K562 (cell line): ENCODE data around the gene SERF2. TPM values are rescaled to one million over a fixed set of nuclear protein-coding genes. Genes with fewer than 3 reads are reported as not detected.
A peak's percentile ranks its signal among the peaks of the same experiment; 100 is the strongest.

Source experiments
- CEBPZ ChIP-seq: fragments of 150-350 bp; IDR thresholded peaks from 2 replicates; pipeline ENCODE4 v1.6.1; 2014; ENCODE audit warnings: low read depth, mild to moderate bottlenecking, low read length, borderline replicate concordance
- E2F1 ChIP-seq: sonication (generic); formaldehyde crosslinking; IDR thresholded peaks from 2 replicates; pipeline ENCODE4 v1.8.1; 2023; ENCODE audit warnings: mild to moderate bottlenecking, missing genetic modification reagents, moderate library complexity
- HMGXB4 ChIP-seq: sonication (generic); formaldehyde crosslinking; IDR thresholded peaks from 2 replicates; pipeline ENCODE4 v1.8.1; 2023; ENCODE audit warnings: mild to moderate bottlenecking, missing genetic modification reagents
- IRF9 ChIP-seq: fragments of 450-650 bp; IDR thresholded peaks from 2 replicates; pipeline ENCODE4 v1.6.1; 2016; ENCODE audit warnings: missing biosample characterization, missing genetic modification characterization
- KDM5B ChIP-seq: fragments of 200-600 bp; sonication (generic); IDR thresholded peaks from 2 replicates; pipeline ENCODE4 v1.6.1; 2012; ENCODE audit warnings: low read depth, mild to moderate bottlenecking, moderate library complexity, low read length, control low read depth, inconsistent platforms; ENCODE audit not compliant: insufficient replicate concordance
- MAFG ChIP-seq: fragments of 450-650 bp; conservative IDR thresholded peaks from 2 replicates; pipeline ENCODE4 v1.6.1; 2016; ENCODE audit warnings: missing genetic modification characterization, missing compliant biosample characterization
- MXD1 ChIP-seq: fragments of 250-450 bp; sonication (Bioruptor Pico); IDR thresholded peaks from 2 replicates; pipeline ENCODE4 v1.8.0; 2021; ENCODE audit warnings: borderline replicate concordance, mild to moderate bottlenecking, moderate library complexity; ENCODE audit not compliant: poor library complexity, severe bottlenecking
- PRDM10 ChIP-seq: fragments of 450-650 bp; IDR thresholded peaks from 2 replicates; pipeline ENCODE4 v1.6.1; 2018; ENCODE audit not compliant: partially characterized antibody
- SMC3 ChIP-seq: conservative IDR thresholded peaks from 2 replicates; pipeline ENCODE4 v1.6.1; 2011; ENCODE audit warnings: low read depth, low read length, improper control_type of control experiment; ENCODE audit not compliant: insufficient read depth
- TAF7 ChIP-seq: fragments of 450-650 bp; IDR thresholded peaks from 2 replicates; pipeline ENCODE4 v1.6.1; 2016; ENCODE audit warnings: missing genetic modification characterization, missing compliant biosample characterization
- ZFX ChIP-seq: sonication (generic); formaldehyde crosslinking; IDR thresholded peaks from 2 replicates; pipeline ENCODE4 v1.8.0; 2022; ENCODE audit warnings: mild to moderate bottlenecking, missing genetic modification reagents, moderate library complexity
- ZNF212 ChIP-seq: fragments of 450-650 bp; formaldehyde crosslinking; IDR thresholded peaks from 2 replicates; pipeline ENCODE4 v1.4.0; 2020; ENCODE audit warnings: mild to moderate bottlenecking
- ZNF668 ChIP-seq: fragments of 250-450 bp; sonication (Bioruptor Pico); IDR thresholded peaks from 2 replicates; pipeline ENCODE4 v1.8.0; 2022; ENCODE audit warnings: mild to moderate bottlenecking, inconsistent platforms
- ZNF79 ChIP-seq: fragments of 250-450 bp; sonication (Bioruptor Pico); IDR thresholded peaks from 2 replicates; pipeline ENCODE4 v1.4.0; 2020; ENCODE audit warnings: low read depth, mild to moderate bottlenecking, moderate library complexity
- polyA plus RNA-seq, 8 experiments: library from polyadenylated mRNA; depleted of rRNA in 4 of 8; stranded (reverse) in 5 of 8; unstranded in 3 of 8; fragments of >200 nt; fragmentation: Nextera tagmentation in 2 of 8; fragmentation: Illumina TruSeq in 1 of 8; extraction: Ambion mirVana in 2 of 8; extraction: Trizol in 1 of 8; gene quantifications; 2 replicates each; pipeline versions ENCODE4 v1.2.1 to v1.2.3, GENCODE V29; 2011 to 2014; ENCODE audit warnings: inconsistent platforms in 1 of 8, missing spikeins in 1 of 8
- total RNA-seq, 7 experiments: library from RNA; depleted of rRNA in 6 of 7; stranded (reverse); fragments of >200 nt in 6 of 7; fragmentation: Illumina TruSeq in 2 of 7; extraction: Trizol in 2 of 7; gene quantifications; 2 replicates each; pipeline versions ENCODE4 v1.2.1 to v1.2.3, GENCODE V29; 2011 to 2021; ENCODE audit warnings: low replicate concordance in 1 of 7

SERF2 gene
- total and polyA plus RNA-seq, 9 of the 15 experiments (the other 6 are each of a cell fraction or from before 2014, with no cell fraction given), result 497 to 3,360 (median 867) TPM

- no peak for TF ChIP-seq CEBPZ
- peak; percentile 49 for TF ChIP-seq ZFX (CRISPR knock-in tag)
- TF ChIP-seq ZNF79, result no peak
- no peak for TF ChIP-seq SMC3
- peak; percentile 84 for TF ChIP-seq TAF7
- no peak for TF ChIP-seq E2F1 (CRISPR knock-in tag)
- TF ChIP-seq PRDM10, result peak; percentile 33
- peak; percentile 83 for TF ChIP-seq KDM5B
- no peak for TF ChIP-seq MXD1 (CRISPR knock-in tag)
- no peak for TF ChIP-seq MAFG (tag)
- TF ChIP-seq IRF9, result no peak
- TF ChIP-seq ZNF212 (CRISPR knock-in tag), result no peak
- TF ChIP-seq ZNF668 (CRISPR knock-in tag), result no peak
- TF ChIP-seq HMGXB4 (CRISPR knock-in tag), result no peak
Observed at GRCh38 chr15:43800286-43801141, 8.4 kb downstream of the SERF2 start, which contains the start of gene HYPK (continued).
